ENCODE data around the gene TMCO1. TPM values are rescaled to one million over a fixed set of nuclear protein-coding genes. Genes with fewer than 3 reads are reported as not detected.

Gene TMCO1
- total and polyA plus RNA-seq, 2 donors from 2014 or later = 109 to 149 TPM

GRCh38 chr1:165680303-165680702, 88.4 kb downstream of the TMCO1 start:
- DNase-seq = no peak
- Histone ChIP-seq H3K27ac (ENCODE audit: low read depth in 2 of 2, low read length in 2 of 2) (no peak overlapping the region), H3K36me3 (ENCODE audit: control insufficient read depth in 2 of 3, insufficient read depth in 3 of 3, low read length in 3 of 3) (peaks cover 8 to 38% (median 27%) of the 10 kb centered on the region in 3 donors), H3K4me3 (ENCODE audit: low read length in 3 of 3) (no peak overlapping the region), H3K9me3 (ENCODE audit: control insufficient read depth in 2 of 3, insufficient read depth in 1 of 3, low read length in 3 of 3) (no peaks in the 10 kb centered on the region), H3K4me1 (ENCODE audit: control insufficient read depth in 2 of 3, insufficient read depth in 2 of 3, low read depth in 1 of 3, low read length in 3 of 3) (no peaks in the 10 kb centered on the region), H3K9ac (ENCODE audit: low read length in 3 of 3) (no peak overlapping the region), H3K27me3 (ENCODE audit: control insufficient read depth, insufficient read depth, low read length) (no peaks in the 10 kb centered on the region)
- TF ChIP-seq CTCF (IDR thresholded peaks at IDR 0.05; ENCODE audit: borderline replicate concordance, extremely low read depth, insufficient read depth) = no peak
- intact Hi-C loops (cut with DNase I) = no loop called here
- no peak for FAIRE-seq

DNA sequence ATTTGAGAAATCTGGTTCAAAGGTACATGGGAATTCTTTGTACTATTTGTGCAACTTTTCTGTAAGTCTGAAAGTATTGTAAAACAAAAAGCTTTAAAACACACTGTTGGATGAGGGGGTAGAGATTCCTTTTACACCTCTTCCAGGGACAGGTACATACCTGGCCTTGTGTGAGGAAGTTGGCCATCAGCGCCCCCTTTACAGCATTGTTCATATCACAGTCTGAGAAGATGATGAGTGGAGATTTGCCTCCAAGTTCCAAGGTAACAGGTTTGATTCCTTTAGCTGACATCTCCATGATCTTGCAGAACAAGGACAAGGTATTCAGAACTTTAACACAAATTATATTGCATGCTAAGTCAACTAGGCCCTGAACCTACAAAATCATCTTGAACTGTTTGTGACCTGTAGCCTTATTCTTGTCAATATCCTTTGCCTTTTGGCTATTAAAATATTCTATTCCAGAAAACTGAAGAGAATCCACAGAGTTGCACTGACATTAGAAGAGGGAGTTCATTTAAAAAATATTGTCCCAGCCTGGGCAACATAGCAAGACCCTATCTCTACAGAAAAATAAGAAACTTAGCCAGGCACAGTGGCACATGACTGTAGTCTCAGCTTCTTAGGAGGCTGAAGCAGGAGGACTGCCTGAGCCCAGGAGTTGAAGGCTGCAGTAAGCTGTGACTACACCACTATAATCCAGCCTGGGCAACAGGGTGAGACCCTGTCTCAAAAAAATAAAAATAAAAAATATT, 89.2 kb downstream of the TMCO1 start:
- Histone ChIP-seq H3K4me3 (ENCODE audit: low read length in 3 of 3) (no peak overlapping the region), H3K36me3 (ENCODE audit: control insufficient read depth in 2 of 3, insufficient read depth in 3 of 3, low read length in 3 of 3) (peaks cover 8 to 38% (median 28%) of the 10 kb centered on the region in 3 donors), H3K9me3 (ENCODE audit: control insufficient read depth in 2 of 3, insufficient read depth in 1 of 3, low read length in 3 of 3) (no peaks in the 10 kb centered on the region), H3K27ac (ENCODE audit: low read depth in 2 of 2, low read length in 2 of 2) (no peak overlapping the region), H3K27me3 (ENCODE audit: control insufficient read depth, insufficient read depth, low read length) (no peaks in the 10 kb centered on the region), H3K9ac (ENCODE audit: low read length in 3 of 3) (no peak overlapping the region), H3K4me1 (ENCODE audit: control insufficient read depth in 2 of 3, insufficient read depth in 2 of 3, low read depth in 1 of 3, low read length in 3 of 3) (no peaks in the 10 kb centered on the region)
- FAIRE-seq = no peak
- intact Hi-C loops (cut with DNase I) = no loop called here
- no peak for TF ChIP-seq CTCF (IDR thresholded peaks at IDR 0.05; ENCODE audit: borderline replicate concordance, extremely low read depth, insufficient read depth)
- no peak for DNase-seq

- FAIRE-seq = no peak
- no peak overlapping the region for H3K27ac ChIP-seq (ENCODE audit: low read depth in 2 of 2, low read length in 2 of 2)
- intact Hi-C loops (cut with DNase I) = no loop called here
These were observed 90.2 kb downstream of the TMCO1 start for GRCh38 chr1:165678509-165678908.

More at GRCh38 chr1:165678509-165678908, 90.2 kb downstream of the TMCO1 start:
- Histone ChIP-seq H3K36me3 (ENCODE audit: control insufficient read depth in 2 of 3, insufficient read depth in 3 of 3, low read length in 3 of 3) (peaks cover 11 to 38% (median 28%) of the 10 kb centered on the region in 3 donors), H3K4me3 (ENCODE audit: low read length in 3 of 3) (no peak overlapping the region), H3K27me3 (ENCODE audit: control insufficient read depth, insufficient read depth, low read length) (no peaks in the 10 kb centered on the region), H3K4me1 (ENCODE audit: control insufficient read depth in 2 of 3, insufficient read depth in 2 of 3, low read depth in 1 of 3, low read length in 3 of 3) (no peaks in the 10 kb centered on the region), H3K9me3 (ENCODE audit: control insufficient read depth in 2 of 3, insufficient read depth in 1 of 3, low read length in 3 of 3) (no peaks in the 10 kb centered on the region), H3K9ac (ENCODE audit: low read length in 3 of 3) (no peak overlapping the region)
- DNase-seq = no peak
- no peak for TF ChIP-seq CTCF (IDR thresholded peaks at IDR 0.05; ENCODE audit: borderline replicate concordance, extremely low read depth, insufficient read depth)

Other genes with a start within 250 kb of the TMCO1 start
- not detected for gene LRRC52, start 224.9 kb downstream of the TMCO1 start, total RNA-seq
- gene LRRC52, start 224.9 kb downstream of the TMCO1 start, polyA plus RNA-seq (ENCODE audit: insufficient read depth, low read depth, low replicate concordance) = 0.58 TPM
- gene MGST3, start 137.6 kb downstream of the TMCO1 start, total RNA-seq = 296 TPM
- 545 TPM for gene MGST3, start 137.6 kb downstream of the TMCO1 start, polyA plus RNA-seq (ENCODE audit: insufficient read depth, low read depth, low replicate concordance)
- 70.7 TPM for gene ALDH9A1, start 70.3 kb downstream of the TMCO1 start, total RNA-seq
- gene ALDH9A1, start 70.3 kb downstream of the TMCO1 start, polyA plus RNA-seq (ENCODE audit: insufficient read depth, low read depth, low replicate concordance) = 77.2 TPM
- 18.7 TPM for gene UCK2, start 58.7 kb upstream of the TMCO1 start, total RNA-seq
- 8.2 TPM for gene UCK2, start 58.7 kb upstream of the TMCO1 start, polyA plus RNA-seq (ENCODE audit: insufficient read depth, low read depth, low replicate concordance)

Measured in kidney (tissue), 14 donors.